Ovary (tissue), 3 donors: ENCODE data around the gene RPS6KL1.

Experiments used
- POLR2A ChIP-seq: fragments of 450-650 bp; IDR thresholded peaks from one replicate; pipeline ENCODE4 v1.6.1; 2017; ENCODE audit warnings: antibody characterized with exemption, mild to moderate bottlenecking, moderate library complexity
- TF ChIP-seq, protein P1 (sequence below), 3 donors: fragments of 450-650 bp in 2 of 3; fragments of 200-600 bp in 1 of 3; IDR thresholded peaks; one replicate each; pipeline versions ENCODE4 v1.5.1 to v1.8.0; 2016 to 2022; ENCODE audit warnings: antibody characterized with exemption in 3 of 3, mild to moderate bottlenecking in 1 of 3
- donor health status: DM: no; HTN: no; CAD: no.

GRCh38 chr14:74913986-74914573 lies 9.0 kb downstream of the RPS6KL1 start:
- TF ChIP-seq, protein P1, sequence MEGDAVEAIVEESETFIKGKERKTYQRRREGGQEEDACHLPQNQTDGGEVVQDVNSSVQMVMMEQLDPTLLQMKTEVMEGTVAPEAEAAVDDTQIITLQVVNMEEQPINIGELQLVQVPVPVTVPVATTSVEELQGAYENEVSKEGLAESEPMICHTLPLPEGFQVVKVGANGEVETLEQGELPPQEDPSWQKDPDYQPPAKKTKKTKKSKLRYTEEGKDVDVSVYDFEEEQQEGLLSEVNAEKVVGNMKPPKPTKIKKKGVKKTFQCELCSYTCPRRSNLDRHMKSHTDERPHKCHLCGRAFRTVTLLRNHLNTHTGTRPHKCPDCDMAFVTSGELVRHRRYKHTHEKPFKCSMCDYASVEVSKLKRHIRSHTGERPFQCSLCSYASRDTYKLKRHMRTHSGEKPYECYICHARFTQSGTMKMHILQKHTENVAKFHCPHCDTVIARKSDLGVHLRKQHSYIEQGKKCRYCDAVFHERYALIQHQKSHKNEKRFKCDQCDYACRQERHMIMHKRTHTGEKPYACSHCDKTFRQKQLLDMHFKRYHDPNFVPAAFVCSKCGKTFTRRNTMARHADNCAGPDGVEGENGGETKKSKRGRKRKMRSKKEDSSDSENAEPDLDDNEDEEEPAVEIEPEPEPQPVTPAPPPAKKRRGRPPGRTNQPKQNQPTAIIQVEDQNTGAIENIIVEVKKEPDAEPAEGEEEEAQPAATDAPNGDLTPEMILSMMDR (IDR thresholded peaks at IDR 0.05), result peak; percentile 21 to 72 (median 43)
- no peak for TF ChIP-seq POLR2A
